ENCODE data around the gene SLC10A2.

SLC10A2 gene

GRCh38 chr13:103066781-103067345, 646 bp upstream of the SLC10A2 start:
- H3F3A ChIP-seq (ENCODE audit: control insufficient read depth, insufficient read depth) = no peaks in the 10 kb centered on the region
- H3K9me3 ChIP-seq (ENCODE audit: control insufficient read depth, insufficient read depth, low read length) = peaks cover 22% of the 10 kb centered on the region; the same call in 1 of the 2 replicates
- no peaks in the 10 kb centered on the region for H3K79me2 ChIP-seq (ENCODE audit: control insufficient read depth, low read length)
- H3K4me2 ChIP-seq (ENCODE audit: low read length) = no peak overlapping the region
- H3K27me3 ChIP-seq (ENCODE audit: control insufficient read depth, low read length) = no peaks in the 10 kb centered on the region
- peaks cover 20% of the 10 kb centered on the region for H3K4me1 ChIP-seq (ENCODE audit: control insufficient read depth, low read length)
- no peak overlapping the region for H3K4me3 ChIP-seq (ENCODE audit: low read length)
- no peaks in the 10 kb centered on the region for H4K20me1 ChIP-seq (ENCODE audit: control insufficient read depth, insufficient read depth, low read depth, low read length)
- TF ChIP-seq CTCF (IDR thresholded peaks at IDR 0.05; ENCODE audit: low read depth, low read length, poor library complexity, severe bottlenecking) = no peak
- H3K9me2 ChIP-seq (replicated peaks; ENCODE audit: control insufficient read depth, low read length) = no peaks in the 10 kb centered on the region
- H3K36me3 ChIP-seq (ENCODE audit: control insufficient read depth, low read length) = no peaks in the 10 kb centered on the region
- no peak overlapping the region for H3K27ac ChIP-seq (ENCODE audit: low read depth, low read length)

- Histone ChIP-seq H3K79me2 (ENCODE audit: control insufficient read depth, low read length) (no peaks in the 10 kb centered on the region), H3K4me2 (ENCODE audit: low read length) (no peak overlapping the region), H3K27me3 (ENCODE audit: control insufficient read depth, low read length) (no peaks in the 10 kb centered on the region), H3K9me3 (ENCODE audit: control insufficient read depth, insufficient read depth, low read length) (peaks cover 25% of the 10 kb centered on the region), H4K20me1 (ENCODE audit: control insufficient read depth, insufficient read depth, low read depth, low read length) (no peaks in the 10 kb centered on the region), H3K4me3 (ENCODE audit: low read length) (no peak overlapping the region), H3K9me2 (replicated peaks; ENCODE audit: control insufficient read depth, low read length) (no peaks in the 10 kb centered on the region), H3K27ac (ENCODE audit: low read depth, low read length) (no peak overlapping the region), H3F3A (ENCODE audit: control insufficient read depth, insufficient read depth) (no peaks in the 10 kb centered on the region), H3K36me3 (ENCODE audit: control insufficient read depth, low read length) (no peaks in the 10 kb centered on the region), H3K4me1 (ENCODE audit: control insufficient read depth, low read length) (peaks cover 16% of the 10 kb centered on the region)
- TF ChIP-seq CTCF (IDR thresholded peaks at IDR 0.05; ENCODE audit: low read depth, low read length, poor library complexity, severe bottlenecking) = no peak
- no peak for TF ChIP-seq EZH2phosphoT487 (IDR thresholded peaks at IDR 0.05; ENCODE audit: borderline replicate concordance, low read length)
Measured at GRCh38 chr13:103063376-103063775, 2.8 kb downstream of the SLC10A2 start.

GRCh38 chr13:103062079-103062478, 4.1 kb downstream of the SLC10A2 start:
- H3K9me3 ChIP-seq (ENCODE audit: control insufficient read depth, insufficient read depth, low read length) = peaks cover 26% of the 10 kb centered on the region
- H3K79me2 ChIP-seq (ENCODE audit: control insufficient read depth, low read length) = no peaks in the 10 kb centered on the region
- no peaks in the 10 kb centered on the region for H3K27me3 ChIP-seq (ENCODE audit: control insufficient read depth, low read length)
- H3K9me2 ChIP-seq (replicated peaks; ENCODE audit: control insufficient read depth, low read length) = no peaks in the 10 kb centered on the region
- peaks cover 4% of the 10 kb centered on the region for H3K4me1 ChIP-seq (ENCODE audit: control insufficient read depth, low read length)
- TF ChIP-seq CTCF (IDR thresholded peaks at IDR 0.05; ENCODE audit: low read depth, low read length, poor library complexity, severe bottlenecking) (no peak), EZH2phosphoT487 (IDR thresholded peaks at IDR 0.05; ENCODE audit: borderline replicate concordance, low read length) (no peak)
- no peaks in the 10 kb centered on the region for H3K36me3 ChIP-seq (ENCODE audit: control insufficient read depth, low read length)
- no peak overlapping the region for H3K4me2 ChIP-seq (ENCODE audit: low read length)
- H3K4me3 ChIP-seq (ENCODE audit: low read length) = no peak overlapping the region
- no peaks in the 10 kb centered on the region for H3F3A ChIP-seq (ENCODE audit: control insufficient read depth, insufficient read depth)
- no peaks in the 10 kb centered on the region for H4K20me1 ChIP-seq (ENCODE audit: control insufficient read depth, insufficient read depth, low read depth, low read length)
- no peak overlapping the region for H3K27ac ChIP-seq (ENCODE audit: low read depth, low read length)

Data from DOHH2 (cell line).